NCI-H345 treated with DMSO at 0.1 percent for 48 hours (cell line): Measurements from ENCODE around the gene SLAMF9.
"Not testable (repeated sequence)": the region's sequence is repeated elsewhere in the genome, so short reads cannot be mapped to it uniquely, and the experiment has no call there.

ENCODE experiments used
- DNase-seq: peaks from one replicate; lab custom pipeline; 2025; ENCODE audit not compliant: unreplicated experiment; lab: John Stamatoyannopoulos, UW

Gene SLAMF9

GRCh38 chr1:159922511-159923202 is 31.4 kb downstream of the SLAMF9 start:
- DNase-seq = no peak

- DNase-seq = no peak
These were observed 32.1 kb downstream of the SLAMF9 start for GRCh38 chr1:159921700-159922504.

- no peak for DNase-seq
These were observed 32.8 kb downstream of the SLAMF9 start for GRCh38 chr1:159921251-159921650.

GRCh38 chr1:159920651-159921050 is 33.4 kb downstream of the SLAMF9 start:
- no peak for DNase-seq

GRCh38 chr1:159920202-159920601 is 33.8 kb downstream of the SLAMF9 start:
- DNase-seq = no peak

- DNase-seq = no peak
These were observed 34.7 kb downstream of the SLAMF9 start for GRCh38 chr1:159919236-159919865.

- DNase-seq = no peak
These were observed 35.5 kb downstream of the SLAMF9 start for GRCh38 chr1:159918352-159919200.

GRCh38 chr1:159917533-159918351 is 36.3 kb downstream of the SLAMF9 start:
- no peak for DNase-seq

GRCh38 chr1:159916242-159917051 is 37.6 kb downstream of the SLAMF9 start:
- peak; percentile 64 for DNase-seq

- DNase-seq = no peak
These were observed 38.3 kb downstream of the SLAMF9 start for GRCh38 chr1:159915571-159916241.

- DNase-seq = peak; percentile 14
These were observed 39.6 kb downstream of the SLAMF9 start for GRCh38 chr1:159914252-159915018.

- no peak for DNase-seq
These were observed 40.4 kb downstream of the SLAMF9 start for GRCh38 chr1:159913451-159914192.

GRCh38 chr1:159911326-159912070 is 42.5 kb downstream of the SLAMF9 start:
- no peak for DNase-seq

- no peak for DNase-seq
These were observed 45.8 kb downstream of the SLAMF9 start for GRCh38 chr1:159908031-159908940.

- no peak for DNase-seq
These were observed 47.1 kb downstream of the SLAMF9 start for GRCh38 chr1:159906960-159907359.

GRCh38 chr1:159904036-159904435 is 50.0 kb downstream of the SLAMF9 start:
- DNase-seq = not testable (repeated sequence)
